ENCODE data around the gene PMM2.

DNA sequence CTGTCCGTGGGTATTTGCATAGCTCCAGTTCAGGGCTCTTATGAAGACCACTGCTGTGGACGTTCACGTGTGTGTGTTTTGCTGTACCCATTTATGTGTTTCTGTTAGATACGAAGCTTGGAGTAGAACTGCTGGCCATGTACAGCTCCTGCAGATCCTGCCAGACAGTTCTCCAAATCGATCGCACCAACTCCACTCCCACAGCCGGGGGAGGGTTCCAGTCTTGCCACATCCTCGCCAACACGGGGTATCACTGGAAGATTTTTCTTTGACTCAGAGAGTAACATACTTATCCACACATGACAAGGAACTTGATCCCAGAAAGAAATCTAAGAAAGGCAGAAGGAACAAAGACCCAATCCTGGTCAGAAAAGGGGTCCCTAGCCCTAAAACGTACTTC is 37.6 kb upstream of the PMM2 start:
- TF ChIP-seq, protein P1, sequence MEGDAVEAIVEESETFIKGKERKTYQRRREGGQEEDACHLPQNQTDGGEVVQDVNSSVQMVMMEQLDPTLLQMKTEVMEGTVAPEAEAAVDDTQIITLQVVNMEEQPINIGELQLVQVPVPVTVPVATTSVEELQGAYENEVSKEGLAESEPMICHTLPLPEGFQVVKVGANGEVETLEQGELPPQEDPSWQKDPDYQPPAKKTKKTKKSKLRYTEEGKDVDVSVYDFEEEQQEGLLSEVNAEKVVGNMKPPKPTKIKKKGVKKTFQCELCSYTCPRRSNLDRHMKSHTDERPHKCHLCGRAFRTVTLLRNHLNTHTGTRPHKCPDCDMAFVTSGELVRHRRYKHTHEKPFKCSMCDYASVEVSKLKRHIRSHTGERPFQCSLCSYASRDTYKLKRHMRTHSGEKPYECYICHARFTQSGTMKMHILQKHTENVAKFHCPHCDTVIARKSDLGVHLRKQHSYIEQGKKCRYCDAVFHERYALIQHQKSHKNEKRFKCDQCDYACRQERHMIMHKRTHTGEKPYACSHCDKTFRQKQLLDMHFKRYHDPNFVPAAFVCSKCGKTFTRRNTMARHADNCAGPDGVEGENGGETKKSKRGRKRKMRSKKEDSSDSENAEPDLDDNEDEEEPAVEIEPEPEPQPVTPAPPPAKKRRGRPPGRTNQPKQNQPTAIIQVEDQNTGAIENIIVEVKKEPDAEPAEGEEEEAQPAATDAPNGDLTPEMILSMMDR (optimal IDR thresholded peaks at IDR 0.05 in 1 of 3, IDR thresholded peaks at IDR 0.05 in 1 of 3, conservative IDR thresholded peaks at IDR 0.05 in 1 of 3; ENCODE audit: extremely low read depth in 1 of 3, insufficient read depth in 2 of 3, low read length in 3 of 3): no peak
- no peak for TF ChIP-seq EZH2 (IDR thresholded peaks at IDR 0.05; ENCODE audit: low read length)

Measured in keratinocyte (primary cell).